ENCODE results near the gene FBLN1. TPM values are rescaled to one million over a fixed set of nuclear protein-coding genes. Genes with fewer than 3 reads are reported as not detected.
A peak's percentile ranks its signal among the peaks of the same experiment; 100 is the strongest.

The FBLN1 gene
- total and polyA plus RNA-seq, 2 of the 13 experiments (the other 11 are each of a cell fraction or from before 2014, with no cell fraction given) = 37.3 to 103 TPM

GRCh38 chr22:45629469-45630089, 126.9 kb downstream of the FBLN1 start (continued):
- peak; percentile 74 for TF ChIP-seq PAXIP1 (CRISPR knock-in tag; conservative IDR thresholded peaks at IDR 0.05)
- TF ChIP-seq FOXK2 (IDR thresholded peaks at IDR 0.05) = peak; percentile 42; the same call in 1 of the 2 replicates
- 0 out of 3 replicates have a peak, but pooled peaks have one; percentile 22 for TF ChIP-seq MXI1 (IDR thresholded peaks at IDR 0.05; ENCODE audit: borderline replicate concordance, low read depth, low read length)
- TF ChIP-seq HOXA9 (CRISPR knock-in tag; IDR thresholded peaks at IDR 0.05; ENCODE audit: borderline replicate concordance) = no peak
- no peak for TF ChIP-seq ZNF883 (CRISPR knock-in tag; IDR thresholded peaks at IDR 0.05; ENCODE audit: not compliant biosample characterization)
- no peak for TF ChIP-seq ZNF33A (CRISPR knock-in tag; IDR thresholded peaks at IDR 0.05; ENCODE audit: borderline replicate concordance)
- TF ChIP-seq SIX1 (CRISPR knock-in tag; IDR thresholded peaks at IDR 0.05; ENCODE audit: borderline replicate concordance) = no peak
- no peak for TF ChIP-seq ZNF75D (CRISPR knock-in tag; IDR thresholded peaks at IDR 0.05; ENCODE audit: borderline replicate concordance)
- TF ChIP-seq HNRNPL (IDR thresholded peaks at IDR 0.05; ENCODE audit: low read depth, low read length) = no peak
- no peak for TF ChIP-seq ZNF749 (CRISPR knock-in tag; IDR thresholded peaks at IDR 0.05; ENCODE audit: borderline replicate concordance)
- peak; percentile 76; the same call in 1 of the 2 replicates for TF ChIP-seq MYC (CRISPR knock-in tag; IDR thresholded peaks at IDR 0.05; ENCODE audit: borderline replicate concordance)
- TF ChIP-seq ZNF576 (CRISPR knock-in tag; IDR thresholded peaks at IDR 0.05) = no peak
- no peak for TF ChIP-seq ZNF598 (CRISPR knock-in tag; IDR thresholded peaks at IDR 0.05; ENCODE audit: borderline replicate concordance)
- peak; percentile 75; the same call in 1 of the 2 replicates for TF ChIP-seq FOXK1 (CRISPR knock-in tag; IDR thresholded peaks at IDR 0.05; ENCODE audit: borderline replicate concordance, low read depth)
- TF ChIP-seq GABPB1 (CRISPR knock-in tag; IDR thresholded peaks at IDR 0.05) = no peak
- peak; percentile 70 for TF ChIP-seq SKI (IDR thresholded peaks at IDR 0.05; ENCODE audit: partially characterized antibody)
- no peak for TF ChIP-seq ZNF317 (CRISPR knock-in tag; IDR thresholded peaks at IDR 0.05)
- TF ChIP-seq TOE1 (CRISPR knock-in tag; IDR thresholded peaks at IDR 0.05) = no peak
- TF ChIP-seq KAT7 (CRISPR knock-in tag; IDR thresholded peaks at IDR 0.05; ENCODE audit: borderline replicate concordance) = no peak
- TF ChIP-seq MAFK (conservative IDR thresholded peaks at IDR 0.05 in 1 of 2, IDR thresholded peaks at IDR 0.05 in 1 of 2; ENCODE audit: low read length in 2 of 2) = no peak
- no peak for TF ChIP-seq ZNF282 (IDR thresholded peaks at IDR 0.05; ENCODE audit: partially characterized antibody)
- TF ChIP-seq ARID2 (CRISPR knock-in tag; IDR thresholded peaks at IDR 0.05; ENCODE audit: borderline replicate concordance) = no peak
- no peak for TF ChIP-seq CENPBD1 (CRISPR knock-in tag; IDR thresholded peaks at IDR 0.05; ENCODE audit: borderline replicate concordance, low read depth)
- TF ChIP-seq ZNF713 (CRISPR knock-in tag; IDR thresholded peaks at IDR 0.05) = no peak
- no peak for TF ChIP-seq ETV5 (CRISPR knock-in tag; IDR thresholded peaks at IDR 0.05; ENCODE audit: borderline replicate concordance)
- no peak for TF ChIP-seq ZMYM2 (CRISPR knock-in tag; IDR thresholded peaks at IDR 0.05)

All from HepG2 (cell line).